ENCODE results near the gene SSR4.

DNA sequence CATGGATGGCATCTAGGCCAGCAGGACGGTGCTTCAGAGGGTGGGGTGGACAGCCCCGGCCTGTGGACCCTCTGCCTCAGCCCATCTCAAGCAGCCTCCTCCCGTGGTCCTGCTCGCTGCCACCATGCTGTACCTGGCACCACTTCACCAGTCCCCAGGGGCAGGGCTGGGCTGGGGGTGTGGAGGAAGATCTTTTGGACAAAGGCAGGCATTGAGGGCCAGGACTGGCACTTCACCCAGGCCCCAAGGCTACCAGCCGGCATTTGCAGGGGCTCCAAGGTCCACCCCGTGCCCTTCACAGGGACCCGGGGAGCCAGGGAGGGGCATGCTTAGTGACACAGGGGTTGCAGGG lies 29.7 kb upstream of the SSR4 start:
- TF ChIP-seq, protein P1, sequence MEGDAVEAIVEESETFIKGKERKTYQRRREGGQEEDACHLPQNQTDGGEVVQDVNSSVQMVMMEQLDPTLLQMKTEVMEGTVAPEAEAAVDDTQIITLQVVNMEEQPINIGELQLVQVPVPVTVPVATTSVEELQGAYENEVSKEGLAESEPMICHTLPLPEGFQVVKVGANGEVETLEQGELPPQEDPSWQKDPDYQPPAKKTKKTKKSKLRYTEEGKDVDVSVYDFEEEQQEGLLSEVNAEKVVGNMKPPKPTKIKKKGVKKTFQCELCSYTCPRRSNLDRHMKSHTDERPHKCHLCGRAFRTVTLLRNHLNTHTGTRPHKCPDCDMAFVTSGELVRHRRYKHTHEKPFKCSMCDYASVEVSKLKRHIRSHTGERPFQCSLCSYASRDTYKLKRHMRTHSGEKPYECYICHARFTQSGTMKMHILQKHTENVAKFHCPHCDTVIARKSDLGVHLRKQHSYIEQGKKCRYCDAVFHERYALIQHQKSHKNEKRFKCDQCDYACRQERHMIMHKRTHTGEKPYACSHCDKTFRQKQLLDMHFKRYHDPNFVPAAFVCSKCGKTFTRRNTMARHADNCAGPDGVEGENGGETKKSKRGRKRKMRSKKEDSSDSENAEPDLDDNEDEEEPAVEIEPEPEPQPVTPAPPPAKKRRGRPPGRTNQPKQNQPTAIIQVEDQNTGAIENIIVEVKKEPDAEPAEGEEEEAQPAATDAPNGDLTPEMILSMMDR (conservative IDR thresholded peaks at IDR 0.05; ENCODE audit: low read length) = no peak
- TF ChIP-seq EZH2phosphoT487 (IDR thresholded peaks at IDR 0.05; ENCODE audit: borderline replicate concordance) = no peak

Measured in Loucy (cell line).